ENCODE results near the gene DMD. TPM values are rescaled to one million over a fixed set of nuclear protein-coding genes. Genes with fewer than 3 reads are reported as not detected.

Gene DMD
- total and polyA plus RNA-seq, 2 of the 13 experiments (the other 11 are each of a cell fraction or from before 2014, with no cell fraction given): 17.6 to 25.9 TPM

- TF ChIP-seq RERE (CRISPR knock-in tag; IDR thresholded peaks at IDR 0.05; ENCODE audit: low read depth): no peak
- no peak for TF ChIP-seq ZNF3 (CRISPR knock-in tag; IDR thresholded peaks at IDR 0.05)
- TF ChIP-seq KLF12 (CRISPR knock-in tag; IDR thresholded peaks at IDR 0.05; ENCODE audit: borderline replicate concordance): no peak
Measured at GRCh38 chrX:31228909-31229308, 1982.4 kb downstream of the DMD start (continued).

GRCh38 chrX:31228415-31228832 is 1982.9 kb downstream of the DMD start:
- H4K20me1 ChIP-seq (ENCODE audit: insufficient read depth, low read length): no peaks in the 10 kb centered on the region
- POLR2A ChIA-PET: no interaction called here
- FAIRE-seq (no peak), ATAC-seq (no peak), DNase-seq (ENCODE audit: low spot score) (no peak)
- no peak overlapping the region for H3K4me3 ChIP-seq (replicated peaks in 1 of 3; ENCODE audit: insufficient read depth in 1 of 3, low read depth in 2 of 3, low read length in 3 of 3)
- no peaks in the 10 kb centered on the region for H3K27me3 ChIP-seq (ENCODE audit: control insufficient read depth in 1 of 2, insufficient read depth in 2 of 2, low read length in 2 of 2)
- no peak overlapping the region for H2AFZ ChIP-seq (ENCODE audit: low read length)
- no peaks in the 10 kb centered on the region for H3K9me3 ChIP-seq (ENCODE audit: low read length)
- BruUV-seq (replicated peaks): no TSS peak
- CTCF ChIA-PET (ENCODE audit: low intra/inter-chr PET ratio, low total read pairs): no interaction called here
- H3K27ac ChIP-seq (ENCODE audit: extremely low read length, insufficient read depth, low read length): no peak overlapping the region
- peaks cover 20% of the 10 kb centered on the region for H3K4me1 ChIP-seq (ENCODE audit: insufficient read depth, low read length)
- no peaks in the 10 kb centered on the region for H3K36me3 ChIP-seq (replicated peaks in 1 of 2; ENCODE audit: control insufficient read depth in 1 of 2, insufficient read depth in 2 of 2, low read length in 2 of 2)
- intact Hi-C loops (cut with micrococcal nuclease; ENCODE audit: unreplicated experiment) (loop anchor here (10.0 kb wide), 1 partner anchor 254 kb away; no protein-coding TSS in a partner anchor), in situ Hi-C loops (cut with HindIII; ENCODE audit: extremely low pct_ligation_motif_present, low pct_unique_long_range_greater_than_20kb) (no loop called here)
- no peak overlapping the region for H3K4me2 ChIP-seq (ENCODE audit: low read depth, low read length)
- H3K9ac ChIP-seq (ENCODE audit: insufficient read depth, low read depth, low read length): no peak overlapping the region
- no peaks in the 10 kb centered on the region for H3K79me2 ChIP-seq (ENCODE audit: insufficient read depth, low read length)
- WGBS (ENCODE audit: low lambda C conversion rate): 96% methylated on average over 6 of the region's 6 CpGs
- TF ChIP-seq ZNF296 (CRISPR knock-in tag; conservative IDR thresholded peaks at IDR 0.05): no peak
- TF ChIP-seq EHMT2 (IDR thresholded peaks at IDR 0.05; ENCODE audit: borderline replicate concordance, low read depth, low read length): no peak
- TF ChIP-seq THAP9 (CRISPR knock-in tag; IDR thresholded peaks at IDR 0.05; ENCODE audit: borderline replicate concordance): no peak
- TF ChIP-seq IKZF5 (CRISPR knock-in tag; IDR thresholded peaks at IDR 0.05): no peak
- no peak for TF ChIP-seq PHF8 (CRISPR knock-in tag; IDR thresholded peaks at IDR 0.05)

Data from HepG2 (cell line).